Nephron progenitor cell (in vitro differentiated cells): ENCODE data around the gene SCAMP5.

Experiments used
- DNase-seq: peaks from one replicate; pipeline ENCODE4 v3.0.0; 2021
- H3K27ac Mint-ChIP-seq: 2 replicates; pipeline ENCODE4 v1.8.0; 2021; ENCODE audit warnings: mild to moderate bottlenecking, moderate library complexity, mixed read lengths
- H3K27me3 Mint-ChIP-seq: 2 replicates; pipeline ENCODE4 v1.8.0; 2021; ENCODE audit warnings: mild to moderate bottlenecking, low read depth, mixed read lengths; ENCODE audit not compliant: poor library complexity
- H3K36me3 Mint-ChIP-seq: 2 replicates; pipeline ENCODE4 v1.8.0; 2021; ENCODE audit warnings: low read depth, mixed read lengths
- H3K4me1 Mint-ChIP-seq: 2 replicates; pipeline ENCODE4 v1.8.0; 2021; ENCODE audit warnings: mixed read lengths
- H3K4me3 Mint-ChIP-seq: 2 replicates; pipeline ENCODE4 v1.8.0; 2021; ENCODE audit warnings: mild to moderate bottlenecking, moderate library complexity, mixed read lengths
- H3K9me3 Mint-ChIP-seq: 2 replicates; pipeline ENCODE4 v1.8.0; 2021; ENCODE audit warnings: mild to moderate bottlenecking, moderate library complexity, mixed read lengths
- CTCF ChIP-seq: fragments of 200-600 bp; sonication (generic); IDR thresholded peaks from 2 replicates; pipeline ENCODE4 v1.5.0; 2021; ENCODE audit warnings: antibody characterized with exemption

SCAMP5 gene

GRCh38 chr15:75050283-75050682 is 54.9 kb downstream of the SCAMP5 start:
- H3K9me3 Mint-ChIP-seq = no peaks in the 10 kb centered on the region
- peaks cover 12% of the 10 kb centered on the region for H3K4me1 Mint-ChIP-seq
- peaks cover 3% of the 10 kb centered on the region for H3K27me3 Mint-ChIP-seq
- TF ChIP-seq CTCF = no peak
- H3K36me3 Mint-ChIP-seq = no peaks in the 10 kb centered on the region
- H3K4me3 Mint-ChIP-seq = no peak overlapping the region
- H3K27ac Mint-ChIP-seq = no peak overlapping the region
- no peak for DNase-seq

GRCh38 chr15:75051191-75051608 is 55.8 kb downstream of the SCAMP5 start:
- Mint-ChIP-seq H3K4me3 (no peak overlapping the region), H3K27me3 (peaks cover 3% of the 10 kb centered on the region), H3K27ac (no peak overlapping the region)

GRCh38 chr15:75051711-75052110 is 56.3 kb downstream of the SCAMP5 start:
- Mint-ChIP-seq H3K4me1 (peaks cover 6% of the 10 kb centered on the region), H3K4me3 (no peak overlapping the region), H3K27me3 (peaks cover 3% of the 10 kb centered on the region), H3K27ac (no peak overlapping the region), H3K36me3 (peaks cover 6% of the 10 kb centered on the region), H3K9me3 (no peaks in the 10 kb centered on the region)
- DNase-seq = no peak
- no peak for TF ChIP-seq CTCF

More at GRCh38 chr15:75051191-75051608, 55.8 kb downstream of the SCAMP5 start:
- Mint-ChIP-seq H3K9me3 (no peaks in the 10 kb centered on the region), H3K4me1 (peaks cover 11% of the 10 kb centered on the region), H3K36me3 (peaks cover 5% of the 10 kb centered on the region)
- no peak for DNase-seq
- no peak for TF ChIP-seq CTCF

- no peak for DNase-seq
- H3K36me3 Mint-ChIP-seq = peaks cover 10% of the 10 kb centered on the region
- H3K4me3 Mint-ChIP-seq = no peak overlapping the region
- H3K9me3 Mint-ChIP-seq = no peaks in the 10 kb centered on the region
- TF ChIP-seq CTCF = no peak
- H3K4me1 Mint-ChIP-seq = peaks cover 3% of the 10 kb centered on the region
- peaks cover 3% of the 10 kb centered on the region for H3K27me3 Mint-ChIP-seq
- H3K27ac Mint-ChIP-seq = no peak overlapping the region
Measured at GRCh38 chr15:75052972-75053747, 57.8 kb downstream of the SCAMP5 start.

GRCh38 chr15:75053748-75054125 is 58.4 kb downstream of the SCAMP5 start:
- no peak overlapping the region for H3K27ac Mint-ChIP-seq
- H3K9me3 Mint-ChIP-seq = no peaks in the 10 kb centered on the region
- no peak overlapping the region for H3K4me3 Mint-ChIP-seq
- peaks cover 3% of the 10 kb centered on the region for H3K27me3 Mint-ChIP-seq
- no peak for DNase-seq
- no peak for TF ChIP-seq CTCF
- H3K4me1 Mint-ChIP-seq = peaks cover 8% of the 10 kb centered on the region
- peaks cover 14% of the 10 kb centered on the region for H3K36me3 Mint-ChIP-seq
